Measurements from ENCODE around the gene WDR91.

GRCh38 chr7:135257790-135258189, 46.5 kb upstream of the WDR91 start:
- no peak for TF ChIP-seq CTCF (conservative IDR thresholded peaks at IDR 0.05 in 1 of 2, IDR thresholded peaks at IDR 0.05 in 1 of 2; ENCODE audit: extremely low read depth in 1 of 2, insufficient read depth in 1 of 2, low read depth in 1 of 2, low read length in 2 of 2)
- no peak for TF ChIP-seq EZH2 (IDR thresholded peaks at IDR 0.05; ENCODE audit: borderline replicate concordance, low read length)
